Skeletal muscle tissue (tissue), 4 donors: ENCODE measurements around the gene HARS2. TPM values are rescaled to one million over a fixed set of nuclear protein-coding genes. Genes with fewer than 3 reads are reported as not detected.

Experiments
- H3K27ac ChIP-seq: one replicate; pipeline ENCODE4 v1.7.0; 2013; ENCODE audit warnings: mild to moderate bottlenecking, low read depth, low read length, inconsistent platforms
- H3K27me3 ChIP-seq, 3 donors: one replicate each; pipeline ENCODE4 v1.7.0; 2013; ENCODE audit warnings: low read length in 3 of 3; ENCODE audit not compliant: control insufficient read depth in 3 of 3, insufficient read depth in 3 of 3
- H3K36me3 ChIP-seq, 3 donors: one replicate each; pipeline ENCODE4 v1.7.0; 2013; ENCODE audit warnings: low read length in 3 of 3; ENCODE audit not compliant: control insufficient read depth in 3 of 3, insufficient read depth in 3 of 3
- H3K4me1 ChIP-seq, 3 donors: one replicate each; pipeline ENCODE4 v1.7.0; 2013; ENCODE audit warnings: low read length in 3 of 3, mild to moderate bottlenecking in 3 of 3; ENCODE audit not compliant: control insufficient read depth in 3 of 3, insufficient read depth in 3 of 3
- H3K4me3 ChIP-seq, 3 donors: one replicate each; pipeline ENCODE4 v1.7.0; 2013; ENCODE audit warnings: low read length in 3 of 3
- H3K9ac ChIP-seq, 3 donors: one replicate each; pipeline ENCODE4 v1.7.0; 2013; ENCODE audit warnings: low read length in 3 of 3, mild to moderate bottlenecking in 3 of 3, moderate library complexity in 2 of 3, low read depth in 1 of 3
- H3K9me3 ChIP-seq, 3 donors: one replicate each; pipeline ENCODE4 v1.7.0; 2013; ENCODE audit warnings: low read length in 3 of 3; ENCODE audit not compliant: control insufficient read depth in 3 of 3
- total RNA-seq: library from RNA; depleted of rRNA; stranded (reverse); fragments of >200 nt; gene quantifications from one replicate; pipeline ENCODE4 v1.2.3, GENCODE V29; 2014
- donor health status: Osteomylitis.

Gene HARS2
- total RNA-seq, 1 donor from 2014 or later, result 15.7 TPM

DNA sequence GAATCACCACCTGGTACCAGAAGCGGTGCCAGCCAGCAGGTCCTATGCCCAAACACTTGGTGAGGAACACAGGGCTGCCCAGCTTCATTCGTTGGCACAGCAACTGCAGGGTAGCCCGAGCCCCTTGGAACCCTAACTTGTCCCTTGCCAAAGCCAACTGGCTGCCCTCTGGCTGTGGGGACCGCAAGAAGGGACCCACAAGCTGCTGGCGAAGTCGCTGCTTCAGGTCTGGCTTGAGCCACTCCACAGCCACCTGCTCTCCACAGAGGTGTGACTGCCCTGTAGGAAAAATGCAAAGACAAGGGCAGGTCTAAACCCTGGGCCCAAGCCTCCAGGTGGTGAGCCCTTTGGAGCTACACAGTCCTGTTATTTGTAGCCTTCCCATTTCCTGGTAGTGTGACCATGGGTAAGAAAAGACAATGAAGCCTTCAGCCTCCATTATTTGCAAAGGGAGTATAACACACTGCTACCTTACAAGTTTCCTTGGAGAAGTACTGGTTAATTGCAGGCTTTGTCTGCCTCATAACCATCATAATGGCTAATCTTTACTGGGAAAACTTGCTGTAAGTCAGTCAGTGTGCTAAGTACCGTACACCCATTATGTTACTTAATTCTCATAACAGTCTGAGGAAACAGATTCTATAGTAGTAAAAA lies 19.7 kb upstream of the HARS2 start:
- H3K27me3 ChIP-seq, result no peaks in the 10 kb centered on the region
- H3K4me1 ChIP-seq, result no peaks in the 10 kb centered on the region
- H3K36me3 ChIP-seq, result peaks cover 57 to 69% (median 59%) of the 10 kb centered on the region in 3 donors
- H3K9me3 ChIP-seq, result no peaks in the 10 kb centered on the region
- H3K4me3 ChIP-seq, result no peak overlapping the region
- H3K27ac ChIP-seq, result no peak overlapping the region
- H3K9ac ChIP-seq, result no peak overlapping the region

DNA sequence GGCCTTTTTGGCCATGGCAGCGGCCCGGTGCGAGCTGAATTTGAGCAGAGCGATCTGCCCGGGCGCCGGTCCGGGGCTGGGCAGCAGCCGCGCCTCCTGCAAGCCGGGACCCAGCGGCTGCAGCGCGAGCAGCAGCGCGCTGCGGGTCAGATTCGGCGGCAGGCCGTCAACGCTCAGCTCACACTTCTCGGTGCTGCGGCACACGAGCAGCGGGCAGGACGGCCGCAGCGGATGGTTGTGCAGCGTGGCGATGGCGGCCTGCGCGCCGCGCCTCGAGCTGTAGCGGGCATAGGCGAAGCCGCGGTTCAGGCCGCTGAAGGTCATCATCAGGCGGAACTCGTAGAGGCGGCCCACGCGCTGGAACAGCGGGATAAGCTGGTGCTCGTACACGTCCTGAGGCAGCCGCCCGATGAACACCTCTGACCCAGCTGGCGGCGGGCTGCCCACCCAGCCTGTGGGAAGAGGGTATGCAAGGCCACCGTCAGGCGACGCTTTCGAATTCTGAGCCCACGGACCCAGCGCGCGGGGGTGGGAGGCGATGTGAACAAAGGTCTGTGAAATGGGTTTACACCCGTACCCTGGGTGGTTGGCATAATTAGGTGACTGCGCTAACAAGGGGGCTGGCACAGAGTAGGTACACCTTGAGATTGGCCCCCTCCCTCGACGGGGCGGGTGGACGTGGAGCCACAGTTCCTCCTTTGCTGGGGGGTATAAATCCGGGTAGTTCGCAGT lies 18.6 kb upstream of the HARS2 start:
- peaks cover 65 to 74% (median 69%) of the 10 kb centered on the region in 3 donors for H3K36me3 ChIP-seq
- no peaks in the 10 kb centered on the region for H3K4me1 ChIP-seq
- H3K9me3 ChIP-seq, result no peaks in the 10 kb centered on the region
- H3K9ac ChIP-seq, result no peak overlapping the region
- no peak overlapping the region for H3K27ac ChIP-seq
- H3K27me3 ChIP-seq, result no peaks in the 10 kb centered on the region
- no peak overlapping the region for H3K4me3 ChIP-seq

DNA sequence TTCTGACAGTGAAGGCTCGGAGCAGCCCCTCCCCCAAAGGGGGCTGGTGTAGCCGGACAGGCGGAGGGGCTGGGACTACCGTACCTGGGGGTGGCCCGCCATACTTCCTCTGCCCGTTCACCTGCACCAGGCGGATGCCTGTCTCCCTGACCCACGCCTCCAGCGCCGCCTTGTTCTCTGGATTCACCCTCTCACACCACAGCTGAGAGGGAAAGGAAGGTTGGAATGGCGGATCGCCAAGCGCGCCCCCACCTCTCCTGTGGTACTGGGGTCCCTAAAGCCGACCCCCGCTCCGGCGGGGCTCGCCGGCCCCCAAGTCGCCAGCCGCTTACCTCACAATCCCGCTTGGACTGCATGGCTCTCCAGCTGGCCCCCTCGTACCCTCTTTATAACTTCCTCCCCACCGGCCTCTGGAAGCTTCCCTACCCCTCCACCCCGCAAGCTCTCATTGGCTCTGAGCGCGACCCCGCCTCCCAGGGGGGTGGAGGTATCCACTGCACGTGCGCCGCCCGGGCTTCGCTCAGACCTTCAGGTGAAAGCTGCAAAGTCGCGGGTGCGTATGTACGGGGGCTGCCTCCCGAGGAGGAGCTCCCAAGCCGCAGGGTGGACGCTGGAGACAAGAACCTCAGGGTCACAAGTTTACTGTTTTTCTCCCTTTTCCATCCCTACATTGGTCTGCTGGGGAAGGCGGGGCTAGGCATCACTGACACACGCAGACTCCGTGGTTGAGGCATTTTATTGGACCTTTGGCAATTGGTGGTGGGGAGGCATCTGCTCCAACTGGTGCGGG lies 17.9 kb upstream of the HARS2 start, which contains the start of gene DND1:
DND1 (minus strand) TSS at position 390 of the 790 bp plus-strand sequence; CDS start at position 356, 34 bp downstream.
- H3K9me3 ChIP-seq, result no peaks in the 10 kb centered on the region
- H3K4me3 ChIP-seq, result no peak within 1 kb of the TSS
- H3K27ac ChIP-seq, result no peak within 1 kb of the TSS
- H3K27me3 ChIP-seq, result no peaks in the 10 kb centered on the region
- H3K9ac ChIP-seq, result no peak within 1 kb of the TSS
- no peaks in the 10 kb centered on the region for H3K4me1 ChIP-seq
- peaks cover 61 to 72% (median 68%) of the 10 kb centered on the region in 3 donors for H3K36me3 ChIP-seq

DNA sequence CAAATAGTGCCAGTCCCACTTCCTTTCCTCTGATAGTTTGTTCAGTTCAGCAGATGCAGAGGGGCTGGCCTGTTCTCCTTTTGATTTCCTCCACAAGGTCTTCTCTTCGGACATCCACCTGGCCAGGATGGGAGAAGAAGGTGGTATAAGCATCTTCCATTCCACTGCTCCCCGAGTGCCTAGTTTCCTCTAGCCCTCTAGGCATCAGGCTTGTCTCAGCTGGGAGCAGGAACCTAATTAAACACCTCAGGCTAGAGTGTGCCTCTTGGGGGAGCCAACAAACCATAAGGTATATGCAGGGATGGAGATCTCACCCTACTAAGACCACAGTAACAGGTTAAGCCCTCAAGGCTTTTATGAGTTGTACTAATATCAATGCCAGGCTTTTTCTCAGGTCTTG lies 17.0 kb upstream of the HARS2 start:
- no peaks in the 10 kb centered on the region for H3K4me1 ChIP-seq
- H3K27me3 ChIP-seq, result no peaks in the 10 kb centered on the region
- no peak overlapping the region for H3K4me3 ChIP-seq
- H3K36me3 ChIP-seq, result peaks cover 57 to 67% (median 66%) of the 10 kb centered on the region in 3 donors
- no peak overlapping the region for H3K9ac ChIP-seq
- H3K27ac ChIP-seq, result no peak overlapping the region
- no peaks in the 10 kb centered on the region for H3K9me3 ChIP-seq

DNA sequence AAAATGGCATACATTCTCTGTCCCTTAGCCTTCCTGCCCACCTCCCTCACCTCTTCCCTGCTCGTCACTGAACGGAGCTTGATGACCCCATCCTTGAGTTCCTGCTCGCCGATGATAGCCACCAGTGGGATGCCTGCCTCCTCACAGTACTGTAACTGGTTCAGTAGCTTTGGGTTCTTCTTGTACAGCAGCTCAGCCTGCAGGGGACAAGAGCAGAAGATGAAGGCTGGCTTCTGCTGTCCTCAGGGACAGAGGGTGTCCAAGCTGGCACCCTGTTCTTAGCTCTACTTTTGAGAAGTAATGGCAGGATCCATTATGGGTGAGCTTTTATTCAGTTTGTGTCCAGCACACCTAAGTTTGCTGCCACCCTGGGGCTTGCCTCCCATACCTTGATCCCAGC lies 16.6 kb upstream of the HARS2 start:
- Histone ChIP-seq H3K27ac (no peak overlapping the region), H3K9me3 (no peaks in the 10 kb centered on the region), H3K4me3 (no peak overlapping the region), H3K27me3 (no peaks in the 10 kb centered on the region), H3K4me1 (no peaks in the 10 kb centered on the region), H3K9ac (no peak overlapping the region), H3K36me3 (peaks cover 57 to 67% (median 66%) of the 10 kb centered on the region in 3 donors)

DNA sequence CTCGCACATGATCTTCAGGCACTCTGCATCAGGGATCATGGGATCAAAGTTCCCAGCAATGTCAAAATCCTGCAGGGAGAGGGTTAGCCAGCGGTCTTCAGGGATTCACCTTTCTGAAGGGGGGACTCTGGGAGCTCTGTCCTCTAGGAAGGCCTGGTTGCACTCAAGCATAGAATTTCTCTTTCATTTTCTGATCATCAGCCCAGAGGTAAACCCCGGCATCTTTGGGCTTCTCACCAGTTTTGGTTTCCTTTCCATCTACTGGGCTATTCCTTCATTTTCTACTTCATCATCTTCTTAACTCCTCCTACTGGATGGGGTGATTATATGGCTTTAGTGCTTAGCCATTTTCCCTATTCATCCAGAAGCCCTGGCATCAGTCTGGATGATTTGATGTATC lies 13.3 kb upstream of the HARS2 start:
- Histone ChIP-seq H3K36me3 (peaks cover 47 to 66% (median 60%) of the 10 kb centered on the region in 3 donors), H3K4me1 (no peaks in the 10 kb centered on the region), H3K9me3 (no peaks in the 10 kb centered on the region), H3K9ac (no peak overlapping the region), H3K27me3 (no peaks in the 10 kb centered on the region), H3K27ac (no peak overlapping the region), H3K4me3 (no peak overlapping the region)

DNA sequence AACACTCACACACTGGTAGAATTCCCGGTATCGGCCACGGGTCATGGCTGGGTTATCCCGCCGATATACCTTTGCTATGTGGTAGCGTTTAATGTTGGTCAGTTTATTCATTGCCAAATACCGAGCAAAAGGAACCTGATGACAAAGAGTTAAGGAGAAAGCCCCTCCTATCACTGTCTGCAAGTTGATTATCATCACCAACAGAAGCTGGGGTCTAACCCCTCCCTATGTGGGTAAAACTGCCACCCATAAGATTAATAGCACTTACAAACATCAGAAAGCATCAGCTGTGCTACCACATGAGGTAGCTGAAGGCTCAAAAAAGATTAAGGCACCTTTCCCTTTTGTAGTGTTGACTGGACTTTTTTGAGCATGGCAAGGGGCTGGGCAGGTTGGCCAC lies 12.3 kb upstream of the HARS2 start:
- H3K27me3 ChIP-seq, result no peaks in the 10 kb centered on the region
- H3K36me3 ChIP-seq, result peaks cover 46 to 65% (median 57%) of the 10 kb centered on the region in 3 donors
- no peak overlapping the region for H3K9ac ChIP-seq
- no peak overlapping the region for H3K4me3 ChIP-seq
- H3K27ac ChIP-seq, result no peak overlapping the region
- no peaks in the 10 kb centered on the region for H3K9me3 ChIP-seq
- no peaks in the 10 kb centered on the region for H3K4me1 ChIP-seq

DNA sequence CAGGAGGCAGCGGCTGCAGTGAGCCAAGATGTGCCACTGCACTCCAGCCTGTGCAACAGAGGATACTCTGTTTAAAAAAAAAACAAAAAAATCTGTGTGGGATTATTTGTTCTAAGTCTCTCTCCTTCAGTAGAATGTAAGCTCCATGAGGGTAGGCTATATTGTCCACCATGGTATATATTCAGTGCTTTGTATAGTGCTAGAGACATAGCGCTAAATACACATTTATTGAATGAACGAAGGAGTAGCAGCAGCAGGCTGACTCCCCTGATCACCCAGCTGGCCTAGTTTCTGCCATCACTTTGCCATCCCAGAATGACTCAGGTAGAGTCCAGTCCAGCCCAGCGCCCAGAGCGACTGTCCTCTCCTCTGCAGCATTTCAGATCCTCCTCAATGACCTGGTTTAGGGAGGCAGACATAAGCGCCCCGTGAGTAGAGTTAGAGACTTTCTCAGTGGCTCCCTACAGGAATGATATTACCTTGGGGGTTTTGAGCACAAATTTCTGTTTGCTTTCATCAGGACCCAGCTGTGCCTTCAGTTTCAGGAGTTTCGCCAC lies 801 bp upstream of the HARS2 start:
- H3K27me3 ChIP-seq, result no peaks in the 10 kb centered on the region
- no peaks in the 10 kb centered on the region for H3K9me3 ChIP-seq
- H3K9ac ChIP-seq, result peak overlapping the region; percentile 95 to 99 (median 95)
- H3K4me3 ChIP-seq, result peak overlapping the region; percentile 95 to 98 (median 98)
- H3K4me1 ChIP-seq, result peaks cover 15 to 28% (median 25%) of the 10 kb centered on the region in 3 donors
- H3K27ac ChIP-seq, result peak overlapping the region; percentile 80
- H3K36me3 ChIP-seq, result peaks cover 17 to 26% (median 18%) of the 10 kb centered on the region in 3 donors

DNA sequence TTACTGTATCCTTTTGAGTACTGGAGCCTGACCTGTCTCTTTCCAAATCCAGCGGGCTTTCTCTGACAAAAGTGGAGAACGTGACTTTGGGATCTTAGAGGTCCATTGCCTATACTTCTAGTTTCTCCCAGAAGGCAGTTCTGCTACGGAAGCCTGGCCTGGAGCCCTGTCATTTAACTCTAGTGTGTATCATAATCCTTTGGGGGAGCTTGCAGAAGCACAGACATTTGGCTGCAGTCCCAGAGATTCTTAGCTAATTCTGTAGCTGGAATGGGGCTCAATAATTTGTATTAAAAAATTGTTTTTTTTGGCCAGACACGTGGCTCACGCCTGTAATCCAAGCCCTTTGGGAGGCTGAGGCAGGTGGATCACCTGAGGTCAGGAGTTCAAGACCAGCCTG lies 3.0 kb downstream of the HARS2 start:
- H3K36me3 ChIP-seq, result peaks cover 50 to 58% (median 55%) of the 10 kb centered on the region in 3 donors
- H3K4me1 ChIP-seq, result peaks cover 15 to 28% (median 25%) of the 10 kb centered on the region in 3 donors
- no peak overlapping the region for H3K27ac ChIP-seq
- no peaks in the 10 kb centered on the region for H3K9me3 ChIP-seq
- no peaks in the 10 kb centered on the region for H3K27me3 ChIP-seq
- H3K9ac ChIP-seq, result no peak overlapping the region
- no peak overlapping the region for H3K4me3 ChIP-seq
